Activated naive CD8-positive, alpha-beta T cell treated with anti-CD3 and anti-CD28 coated beads for 36 hours (primary cell): ENCODE measurements around the gene C4orf46. TPM values are rescaled to one million over a fixed set of nuclear protein-coding genes. Genes with fewer than 3 reads are reported as not detected.
A peak's percentile ranks its signal among the peaks of the same experiment; 100 is the strongest.
"Not testable (repeated sequence)": the region's sequence is repeated elsewhere in the genome, so short reads cannot be mapped to it uniquely, and the experiment has no call there.

ENCODE experiments used
- DNase-seq: peaks from one replicate; pipeline ENCODE4 v3.0.0; 2021
- H3K27ac Mint-ChIP-seq: one replicate; pipeline ENCODE4 v1.8.0; 2022; ENCODE audit warnings: mild to moderate bottlenecking, moderate library complexity, mixed read lengths
- H3K27me3 Mint-ChIP-seq: one replicate; pipeline ENCODE4 v1.8.0; 2022; ENCODE audit warnings: mild to moderate bottlenecking, mixed read lengths
- H3K36me3 Mint-ChIP-seq: one replicate; pipeline ENCODE4 v1.8.0; 2021; ENCODE audit warnings: mild to moderate bottlenecking, mixed read lengths
- H3K4me1 Mint-ChIP-seq: one replicate; pipeline ENCODE4 v1.8.0; 2021; ENCODE audit warnings: mixed read lengths
- H3K4me3 Mint-ChIP-seq: one replicate; pipeline ENCODE4 v1.8.0; 2022; ENCODE audit warnings: mild to moderate bottlenecking, moderate library complexity, mixed read lengths
- H3K9me3 Mint-ChIP-seq: one replicate; pipeline ENCODE4 v1.8.0; 2022; ENCODE audit warnings: mixed read lengths
- total RNA-seq, 2 experiments: library from RNA; stranded (reverse); gene quantifications; one replicate each; pipeline ENCODE4 v1.2.3, GENCODE V29; 2021

C4orf46 gene
- total RNA-seq, 2 experiments from 2014 or later = 18.9 to 20.9 TPM

DNA sequence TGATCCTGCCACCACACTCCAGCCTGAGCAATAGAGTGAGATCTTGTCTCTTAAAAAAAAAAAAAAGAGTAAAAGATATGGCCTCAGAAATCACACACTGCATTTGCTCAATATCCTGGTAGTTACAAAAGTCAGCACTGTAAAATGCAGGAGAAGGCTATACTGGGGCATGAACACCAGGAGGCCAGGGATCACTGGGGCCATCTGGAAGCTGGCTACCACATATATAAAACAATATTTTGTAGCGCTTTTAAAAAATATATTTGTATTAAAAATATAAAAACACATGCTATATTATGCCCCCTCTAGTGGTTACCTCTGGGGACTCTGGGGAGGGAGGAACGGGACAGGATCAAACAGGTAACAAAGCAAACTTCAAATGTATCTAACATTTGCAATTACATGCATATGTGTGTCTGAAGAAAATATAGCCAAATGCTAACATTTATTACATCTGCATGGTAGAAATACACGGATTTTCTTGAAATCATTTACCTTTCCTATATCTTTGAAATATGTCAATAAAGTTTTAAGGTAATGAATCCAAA is 4.0 kb downstream of the C4orf46 start:
- peak; percentile 15 for DNase-seq
- H3K9me3 Mint-ChIP-seq = no peaks in the 10 kb centered on the region
- H3K4me3 Mint-ChIP-seq = no peak overlapping the region
- H3K36me3 Mint-ChIP-seq = peaks cover 25% of the 10 kb centered on the region
- no peaks in the 10 kb centered on the region for H3K27me3 Mint-ChIP-seq
- H3K4me1 Mint-ChIP-seq = peaks cover 19% of the 10 kb centered on the region
- H3K27ac Mint-ChIP-seq = no peak overlapping the region

DNA sequence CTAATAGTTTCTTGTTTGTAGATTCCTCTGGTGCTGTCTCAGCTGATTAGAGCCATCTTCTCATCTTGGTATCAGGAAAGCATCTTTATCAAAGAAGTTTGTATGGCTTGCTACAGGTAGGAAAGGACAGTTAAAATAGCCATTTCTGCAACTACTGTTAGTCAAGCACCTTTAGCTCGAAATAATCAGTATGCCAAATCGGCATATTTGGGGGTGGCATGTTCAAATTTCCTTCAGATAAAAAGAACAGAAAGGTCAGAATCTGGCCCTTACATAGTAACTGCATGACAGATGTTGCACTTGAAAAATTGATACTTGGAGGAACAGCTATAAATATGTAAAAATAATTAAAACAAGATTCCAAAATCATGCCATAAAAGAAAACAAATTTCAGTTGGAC is 4.8 kb downstream of the C4orf46 start:
- no peaks in the 10 kb centered on the region for H3K9me3 Mint-ChIP-seq
- no peak overlapping the region for H3K4me3 Mint-ChIP-seq
- H3K27ac Mint-ChIP-seq = no peak overlapping the region
- H3K36me3 Mint-ChIP-seq = peaks cover 25% of the 10 kb centered on the region
- H3K4me1 Mint-ChIP-seq = peaks cover 17% of the 10 kb centered on the region
- no peak for DNase-seq
- no peaks in the 10 kb centered on the region for H3K27me3 Mint-ChIP-seq

DNA sequence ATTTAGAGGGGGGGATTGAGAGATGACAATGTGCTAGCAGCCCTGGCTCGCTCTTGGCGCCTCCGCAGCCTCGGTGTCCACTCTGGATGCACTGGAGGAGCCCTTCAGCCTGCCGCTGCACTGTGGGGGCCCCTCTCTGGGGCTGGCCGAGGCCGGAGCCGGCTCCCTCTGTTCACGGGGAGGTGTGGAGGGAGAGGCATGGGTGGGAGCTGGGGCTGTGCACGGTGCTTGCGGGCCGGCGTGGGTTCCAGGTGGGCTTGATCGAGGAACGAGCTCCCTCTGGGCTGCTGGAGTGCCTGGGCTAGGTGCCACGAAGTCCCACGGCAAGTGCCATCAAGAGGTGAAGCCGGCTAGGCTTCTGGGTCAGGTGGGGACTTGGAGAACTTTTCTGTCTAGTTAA is 6.9 kb downstream of the C4orf46 start:
- Mint-ChIP-seq H3K27me3 (peaks cover 3% of the 10 kb centered on the region), H3K4me3 (no peak overlapping the region), H3K4me1 (peaks cover 8% of the 10 kb centered on the region), H3K9me3 (no peaks in the 10 kb centered on the region), H3K36me3 (peaks cover 17% of the 10 kb centered on the region), H3K27ac (no peak overlapping the region)
- DNase-seq = no peak

DNA sequence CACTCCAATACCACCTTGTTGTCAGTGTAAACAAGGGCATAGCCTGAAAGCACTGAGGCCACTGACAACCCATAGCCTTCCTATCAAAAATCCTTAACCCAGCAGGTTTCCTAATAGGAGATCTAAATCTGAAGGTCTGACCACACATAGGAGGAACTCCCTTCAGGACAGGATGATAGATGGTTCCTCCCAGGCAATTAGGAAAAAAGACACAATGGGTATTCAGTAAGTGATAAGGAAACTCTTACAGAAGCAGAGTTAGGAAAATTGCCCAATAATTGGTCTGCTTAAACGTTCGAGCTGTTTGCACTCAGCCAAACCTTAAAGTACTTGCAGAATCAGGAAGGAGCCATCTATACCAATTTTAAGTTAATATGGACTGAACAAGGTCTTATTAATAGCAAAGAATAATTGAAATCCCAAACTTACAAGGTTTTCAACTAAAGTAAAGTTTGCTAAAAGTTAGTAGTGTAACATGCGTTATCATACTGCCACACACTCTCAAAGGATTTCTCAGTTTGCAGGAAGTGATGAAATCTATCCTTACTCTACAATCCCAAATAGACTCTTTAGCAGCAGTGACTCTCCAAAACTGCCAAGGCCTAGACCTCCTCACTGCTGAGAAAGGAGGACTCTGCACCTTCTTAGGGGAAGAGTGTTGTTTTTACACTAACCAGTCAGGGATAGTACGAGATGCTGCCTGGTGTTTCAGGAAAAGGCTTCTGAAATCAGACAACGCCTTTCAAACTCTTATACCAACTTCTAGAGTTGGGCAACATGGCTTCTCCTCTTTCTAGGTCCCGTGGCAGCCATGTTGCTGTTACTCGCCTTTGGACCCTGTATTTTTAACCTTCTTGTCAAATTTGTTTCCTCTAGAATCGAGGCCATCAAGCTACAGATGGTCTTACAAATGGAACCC is 7.7 kb downstream of the C4orf46 start:
- not testable (repeated sequence) for H3K4me1 Mint-ChIP-seq, H3K4me3 Mint-ChIP-seq, H3K27ac Mint-ChIP-seq, H3K27me3 Mint-ChIP-seq, H3K9me3 Mint-ChIP-seq, DNase-seq
- H3K36me3 Mint-ChIP-seq = peaks cover 13% of the 10 kb centered on the region

DNA sequence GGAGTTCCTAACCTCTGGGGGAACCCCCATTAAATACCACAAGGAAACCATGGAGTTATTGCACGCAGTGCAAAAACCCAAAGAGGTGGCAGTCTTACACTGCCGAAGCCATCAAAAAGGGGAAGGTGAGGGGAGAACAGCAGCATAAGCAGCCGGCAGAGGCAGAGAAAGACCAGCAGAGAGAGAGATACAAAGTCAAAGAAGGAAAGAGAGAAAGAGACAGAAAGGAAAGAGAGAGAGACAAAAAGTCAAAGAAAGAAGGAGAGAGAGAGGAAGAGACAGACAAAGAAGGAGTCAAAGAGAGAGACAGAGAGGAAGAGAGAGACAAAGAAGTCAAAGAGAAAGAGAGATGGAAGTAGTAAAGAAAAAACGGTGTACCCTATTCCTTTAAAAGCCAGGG is 8.4 kb downstream of the C4orf46 start:
- H3K27ac Mint-ChIP-seq, H3K27me3 Mint-ChIP-seq, H3K4me1 Mint-ChIP-seq, H3K4me3 Mint-ChIP-seq, H3K9me3 Mint-ChIP-seq, DNase-seq: not testable (repeated sequence)
- peaks cover 11% of the 10 kb centered on the region for H3K36me3 Mint-ChIP-seq

DNA sequence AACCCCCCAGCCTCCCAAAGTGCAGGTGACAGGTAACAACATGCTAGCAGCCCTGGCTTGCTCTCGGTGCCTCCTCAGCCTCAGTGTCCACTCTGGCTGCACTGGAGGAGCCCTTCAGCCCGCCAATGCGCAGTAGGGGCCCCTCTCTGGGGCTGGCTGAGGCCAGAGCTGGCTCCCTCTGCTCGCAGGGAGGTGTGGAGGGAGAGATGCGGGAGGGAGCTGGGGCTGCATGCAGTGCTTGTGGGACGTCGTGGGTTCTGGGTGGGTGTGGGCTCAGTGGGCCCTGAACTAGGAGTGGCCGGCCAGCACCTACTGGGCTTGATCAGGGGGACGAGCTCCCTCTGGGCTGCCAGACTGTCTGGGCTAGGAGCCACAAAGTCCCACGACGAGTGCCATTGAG is 14.4 kb downstream of the C4orf46 start:
- H3K9me3 Mint-ChIP-seq = no peaks in the 10 kb centered on the region
- H3K36me3 Mint-ChIP-seq = no peaks in the 10 kb centered on the region
- H3K27me3 Mint-ChIP-seq = peaks cover 4% of the 10 kb centered on the region
- H3K4me1 Mint-ChIP-seq = peaks cover 6% of the 10 kb centered on the region
- H3K4me3 Mint-ChIP-seq = no peak overlapping the region
- no peak for DNase-seq
- H3K27ac Mint-ChIP-seq = no peak overlapping the region

DNA sequence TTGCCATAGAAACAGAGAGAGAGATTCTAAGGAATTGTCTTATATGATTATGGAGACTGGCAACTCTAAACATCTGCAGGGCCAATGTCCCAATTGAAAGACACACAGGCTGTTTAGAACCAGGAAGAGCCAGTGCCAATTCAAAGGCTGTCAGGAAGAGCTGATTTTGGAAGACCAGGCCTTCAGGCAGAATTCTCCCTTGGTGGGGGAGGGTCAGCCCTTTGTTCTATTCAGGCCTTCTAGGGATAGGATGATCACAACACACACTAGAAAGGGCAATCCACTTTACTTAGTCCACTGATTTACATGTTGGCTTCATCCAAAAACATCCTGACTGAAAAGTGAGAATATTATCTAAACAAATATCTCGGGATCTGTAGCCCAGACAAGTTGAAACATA is 15.2 kb downstream of the C4orf46 start:
- peaks cover 4% of the 10 kb centered on the region for H3K27me3 Mint-ChIP-seq
- H3K36me3 Mint-ChIP-seq = no peaks in the 10 kb centered on the region
- H3K4me1 Mint-ChIP-seq = peaks cover 6% of the 10 kb centered on the region
- no peaks in the 10 kb centered on the region for H3K9me3 Mint-ChIP-seq
- H3K4me3 Mint-ChIP-seq = no peak overlapping the region
- H3K27ac Mint-ChIP-seq = no peak overlapping the region
- DNase-seq = no peak

DNA sequence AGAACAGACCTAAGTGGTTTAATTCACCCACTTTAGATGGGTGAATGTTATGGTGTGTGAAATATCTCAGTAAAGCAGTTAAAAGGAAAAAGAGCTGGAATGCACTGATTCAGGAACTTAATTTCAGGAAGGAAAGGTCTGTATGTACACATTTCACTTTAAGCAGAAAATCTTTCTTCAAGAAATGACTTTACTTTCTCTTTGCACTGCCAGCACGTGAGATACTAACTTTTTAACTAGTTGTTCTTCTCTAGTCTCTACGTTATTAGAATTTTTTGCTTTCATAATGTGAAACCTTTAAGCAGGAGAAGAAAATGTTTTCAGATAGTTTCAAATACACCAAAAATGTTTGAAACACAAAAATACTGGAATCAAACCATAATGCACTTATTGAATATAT is 18.8 kb downstream of the C4orf46 start:
- no peak for DNase-seq
- Mint-ChIP-seq H3K27me3 (no peaks in the 10 kb centered on the region), H3K36me3 (no peaks in the 10 kb centered on the region), H3K9me3 (no peaks in the 10 kb centered on the region), H3K4me3 (peak overlapping the region; percentile 22), H3K4me1 (peaks cover 6% of the 10 kb centered on the region), H3K27ac (no peak overlapping the region)

DNA sequence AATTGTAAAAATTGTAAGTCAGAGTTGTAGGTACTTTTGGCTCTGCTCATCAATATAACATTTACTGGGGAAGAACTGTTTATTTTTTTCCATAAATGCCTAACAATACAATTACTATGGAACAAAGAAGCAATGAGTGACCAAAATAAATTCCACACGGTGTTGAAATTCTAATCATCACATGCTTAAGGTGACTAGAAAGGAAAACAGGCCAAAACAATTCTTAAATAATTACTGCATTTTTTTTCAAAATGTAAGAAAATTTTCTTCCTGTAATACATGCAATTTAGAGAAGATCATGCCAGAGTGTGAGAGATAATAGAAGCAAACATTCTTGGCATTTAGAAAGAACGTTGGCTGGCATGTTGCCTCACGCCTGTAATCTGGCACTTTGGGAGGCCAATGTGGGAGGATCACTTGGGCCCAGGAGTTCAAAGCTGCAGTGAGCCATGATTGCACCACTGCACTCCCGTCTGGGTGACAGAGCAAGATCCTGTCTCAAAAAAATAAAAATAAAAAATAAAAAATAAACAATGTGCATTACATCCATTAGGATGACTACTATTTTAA is 22.5 kb downstream of the C4orf46 start:
- Mint-ChIP-seq H3K27me3 (peaks cover 4% of the 10 kb centered on the region), H3K4me1 (peaks cover 6% of the 10 kb centered on the region), H3K27ac (no peak overlapping the region), H3K36me3 (no peaks in the 10 kb centered on the region), H3K4me3 (no peak overlapping the region), H3K9me3 (no peaks in the 10 kb centered on the region)
- no peak for DNase-seq

DNA sequence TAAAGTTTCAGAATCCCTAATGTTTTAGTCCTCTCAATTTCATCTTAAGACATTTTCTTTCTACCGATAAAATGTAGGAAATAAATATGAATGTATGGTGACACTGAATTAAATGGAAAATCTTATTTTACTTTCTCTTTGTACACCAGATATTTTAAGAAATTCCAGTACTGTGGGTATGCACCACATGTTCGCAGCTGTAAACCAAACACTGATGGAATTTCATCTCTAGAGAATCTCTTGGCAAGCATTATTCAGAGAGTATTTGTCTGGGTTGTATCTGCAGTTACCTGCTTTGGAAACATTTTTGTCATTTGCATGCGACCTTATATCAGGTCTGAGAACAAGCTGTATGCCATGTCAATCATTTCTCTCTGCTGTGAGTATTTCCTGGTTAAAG is 26.9 kb downstream of the C4orf46 start:
- DNase-seq = no peak
- no peaks in the 10 kb centered on the region for H3K9me3 Mint-ChIP-seq
- H3K4me3 Mint-ChIP-seq = no peak overlapping the region
- H3K27me3 Mint-ChIP-seq = peaks cover 9% of the 10 kb centered on the region
- H3K36me3 Mint-ChIP-seq = no peaks in the 10 kb centered on the region
- no peaks in the 10 kb centered on the region for H3K4me1 Mint-ChIP-seq
- no peak overlapping the region for H3K27ac Mint-ChIP-seq

DNA sequence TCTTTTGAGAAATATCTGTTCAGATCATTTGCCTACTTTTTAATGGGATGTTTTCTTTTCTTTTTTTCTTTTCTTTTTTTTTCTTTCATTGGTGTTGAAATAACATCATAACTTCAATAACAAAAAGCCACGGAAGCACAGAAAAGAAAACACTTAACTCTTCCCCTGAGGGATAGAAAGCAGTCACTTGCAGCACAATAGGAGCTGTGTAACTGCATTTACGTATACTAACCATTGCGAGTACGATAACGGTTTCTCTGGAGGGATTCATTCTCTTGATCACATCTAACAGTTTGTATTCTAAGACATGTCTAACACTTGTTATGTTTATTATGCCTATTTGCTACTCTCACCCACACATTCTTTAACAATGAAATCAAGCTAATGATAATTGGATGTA is 27.3 kb downstream of the C4orf46 start:
- no peaks in the 10 kb centered on the region for H3K4me1 Mint-ChIP-seq

DNA sequence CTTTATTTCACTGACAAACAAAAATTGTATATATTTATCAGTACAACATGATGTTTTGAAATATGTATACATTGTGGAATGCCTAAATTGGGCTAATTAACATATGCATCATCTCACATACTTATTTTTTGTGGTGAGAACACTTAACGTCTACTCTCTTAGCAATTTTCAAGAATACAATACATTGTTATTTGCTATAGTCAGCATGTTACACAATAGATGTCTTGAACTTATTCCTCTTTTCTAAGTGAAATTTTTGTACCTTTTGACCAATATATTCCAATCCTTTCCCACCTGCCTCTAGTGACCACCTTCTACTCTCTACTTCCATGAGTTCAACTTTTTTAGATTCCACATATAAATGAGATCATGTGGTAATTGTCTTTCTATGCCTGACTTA is 35.1 kb downstream of the C4orf46 start:
- no peaks in the 10 kb centered on the region for H3K4me1 Mint-ChIP-seq
- H3K4me3 Mint-ChIP-seq = no peak overlapping the region
- H3K27me3 Mint-ChIP-seq = peaks cover 20% of the 10 kb centered on the region
- no peak for DNase-seq
- no peaks in the 10 kb centered on the region for H3K9me3 Mint-ChIP-seq
- H3K36me3 Mint-ChIP-seq = no peaks in the 10 kb centered on the region
- no peak overlapping the region for H3K27ac Mint-ChIP-seq

More for the DNA sequence above, 27.3 kb downstream of the C4orf46 start:
- Mint-ChIP-seq H3K36me3 (no peaks in the 10 kb centered on the region), H3K27ac (no peak overlapping the region), H3K4me3 (no peak overlapping the region), H3K27me3 (peaks cover 9% of the 10 kb centered on the region), H3K9me3 (no peaks in the 10 kb centered on the region)
- no peak for DNase-seq

DNA sequence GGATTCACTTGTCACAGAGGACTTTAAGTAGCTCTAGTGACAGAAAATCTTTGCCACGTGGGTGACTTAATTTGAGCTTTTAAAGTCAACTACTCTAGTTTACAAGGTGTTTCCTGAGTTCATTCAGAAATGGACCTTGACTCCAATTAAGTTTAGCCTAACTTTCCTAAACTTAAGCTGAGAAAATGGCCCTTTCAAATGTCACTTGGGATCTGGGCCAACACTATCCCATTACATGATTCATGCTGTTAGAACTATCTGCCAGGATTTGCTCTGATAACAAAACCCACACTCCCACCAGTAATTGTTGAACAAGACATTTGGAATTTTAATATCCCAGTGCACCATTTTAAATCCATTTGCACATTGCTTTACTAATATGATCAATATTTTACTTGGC is 40.8 kb downstream of the C4orf46 start:
- no peaks in the 10 kb centered on the region for H3K4me1 Mint-ChIP-seq
- no peaks in the 10 kb centered on the region for H3K36me3 Mint-ChIP-seq
- peaks cover 11% of the 10 kb centered on the region for H3K27me3 Mint-ChIP-seq
- no peak overlapping the region for H3K4me3 Mint-ChIP-seq
- no peak for DNase-seq
- no peaks in the 10 kb centered on the region for H3K9me3 Mint-ChIP-seq
- H3K27ac Mint-ChIP-seq = no peak overlapping the region

DNA sequence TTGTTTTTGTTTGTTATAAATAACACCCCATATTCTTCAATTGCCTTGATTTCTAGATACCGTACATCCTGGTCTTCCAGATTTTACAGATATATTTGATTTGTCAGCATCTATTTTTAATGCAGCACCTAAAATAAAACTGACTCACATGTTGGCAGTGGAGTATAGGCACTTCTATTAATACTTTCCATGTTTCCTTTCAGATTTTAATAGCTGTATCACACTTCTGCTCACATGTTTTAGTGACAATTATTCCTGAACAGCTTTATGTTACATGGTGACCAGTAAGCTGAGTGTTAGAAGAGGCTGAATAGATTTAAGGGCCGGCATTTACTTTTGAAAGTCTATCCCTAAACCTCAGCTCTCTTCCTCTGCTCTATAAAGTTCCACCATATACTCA is 46.1 kb downstream of the C4orf46 start:
- Mint-ChIP-seq H3K4me1 (no peaks in the 10 kb centered on the region), H3K27me3 (peaks cover 10% of the 10 kb centered on the region), H3K36me3 (no peaks in the 10 kb centered on the region), H3K4me3 (no peak overlapping the region), H3K27ac (no peak overlapping the region), H3K9me3 (no peaks in the 10 kb centered on the region)
- no peak for DNase-seq

DNA sequence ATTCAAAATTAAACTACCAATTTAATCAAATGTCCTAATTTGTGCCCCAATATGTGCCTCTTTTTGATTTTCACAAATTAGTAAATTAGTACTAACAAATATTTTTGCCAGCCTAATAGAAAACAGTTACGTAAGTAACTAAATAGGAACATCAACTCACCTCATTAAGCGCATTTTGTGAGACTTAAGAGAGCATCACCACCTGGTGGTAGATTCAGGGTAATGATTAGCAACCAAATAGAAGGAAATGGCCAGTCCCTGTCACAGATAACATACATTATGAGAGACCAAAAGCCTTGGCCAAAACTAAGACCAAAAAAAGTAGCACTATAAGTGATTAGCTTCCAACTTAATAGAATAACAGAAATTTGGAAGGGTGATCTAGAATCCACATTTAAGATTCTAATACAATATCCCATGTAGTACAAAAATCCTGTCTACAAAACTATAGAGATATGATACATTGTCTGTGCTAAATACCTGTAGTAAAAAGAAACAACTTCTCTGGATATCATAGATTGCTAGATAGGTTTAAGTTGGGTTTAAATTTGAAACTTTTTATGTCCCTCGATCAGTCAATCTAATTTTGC is 46.7 kb downstream of the C4orf46 start:
- Mint-ChIP-seq H3K27me3 (peaks cover 16% of the 10 kb centered on the region), H3K4me3 (no peak overlapping the region), H3K9me3 (no peaks in the 10 kb centered on the region), H3K4me1 (no peaks in the 10 kb centered on the region), H3K36me3 (no peaks in the 10 kb centered on the region), H3K27ac (no peak overlapping the region)
- no peak for DNase-seq
